ENCODE data around the gene RIPOR1. TPM values are rescaled to one million over a fixed set of nuclear protein-coding genes. Genes with fewer than 3 reads are reported as not detected.
"Not testable (repeated sequence)": the region's sequence is repeated elsewhere in the genome, so short reads cannot be mapped to it uniquely, and the experiment has no call there.

RIPOR1 gene
- total and polyA plus RNA-seq, 2 of the 4 experiments (the other 2 are of a cell fraction) = 9.5 to 41.3 TPM

- TF ChIP-seq CTCF (conservative IDR thresholded peaks at IDR 0.05; ENCODE audit: low read depth, low read length) = no peak
- no peak for TF ChIP-seq POLR2A (IDR thresholded peaks at IDR 0.05; ENCODE audit: low read depth, low read length)
- TF ChIP-seq CEBPB (IDR thresholded peaks at IDR 0.05; ENCODE audit: low read depth, low read length) = no peak
Measured at GRCh38 chr16:67533024-67533560, 4.5 kb downstream of the RIPOR1 start (continued).

GRCh38 chr16:67533987-67534386 lies 5.4 kb downstream of the RIPOR1 start:
- H3K36me3 ChIP-seq (ENCODE audit: control insufficient read depth, insufficient read depth, low read length); H3K56ac ChIP-seq (ENCODE audit: extremely low read depth, insufficient read depth, low read length); H2AK5ac ChIP-seq (ENCODE audit: low read depth, low read length); H3K9me3 ChIP-seq (ENCODE audit: control insufficient read depth, insufficient read depth, low read length); H4K91ac ChIP-seq (ENCODE audit: insufficient read depth, low read depth, low read length); H3K27me3 ChIP-seq (ENCODE audit: control insufficient read depth, insufficient read depth, low read length); DNase-seq; H2BK15ac ChIP-seq (ENCODE audit: low read depth, low read length); ATAC-seq (ENCODE audit: low read depth); H3K18ac ChIP-seq (ENCODE audit: low read depth, low read length); POLR2A ChIA-PET (ENCODE audit: unreplicated experiment); H3K4ac ChIP-seq (ENCODE audit: low read depth, low read length); H2BK5ac ChIP-seq (ENCODE audit: low read depth, low read length, poor library complexity, severe bottlenecking); H2BK20ac ChIP-seq (ENCODE audit: low read depth, low read length); H3K23ac ChIP-seq (ENCODE audit: low read depth, low read length); H3K14ac ChIP-seq (replicated peaks; ENCODE audit: low read depth, low read length); H4K5ac ChIP-seq (ENCODE audit: low read depth, low read length); H3K27ac ChIP-seq (ENCODE audit: insufficient read depth, low read length); H2AK9ac ChIP-seq (replicated peaks; ENCODE audit: low read depth, low read length, poor library complexity); H3K4me3 ChIP-seq (ENCODE audit: insufficient read depth, low read depth, low read length); H3K4me2 ChIP-seq (ENCODE audit: low read depth, low read length); H2AFZ ChIP-seq (replicated peaks; ENCODE audit: low read length, poor library complexity); H2BK120ac ChIP-seq (ENCODE audit: low read depth, low read length); H4K8ac ChIP-seq (ENCODE audit: low read depth in 2 of 2, low read length in 2 of 2); dilution Hi-C loops (cut with HindIII; ENCODE audit: low sequenced_read_pairs, unreplicated experiment); H3K9ac ChIP-seq (ENCODE audit: low read depth, low read length); intact Hi-C loops (cut with micrococcal nuclease); BruUV-seq (replicated peaks): not testable (repeated sequence)
- CTCF ChIA-PET = interaction anchor here (2.4 kb wide), 1 partner anchor 13 kb away, joined by 8 read pairs; no protein-coding TSS in a partner anchor
- Histone ChIP-seq H3K79me1 (ENCODE audit: low read depth in 1 of 2, low read length in 2 of 2) (peaks cover 37 to 87% of the 10 kb centered on the region in 2 experiments), H4K20me1 (ENCODE audit: insufficient read depth, low read length) (peaks cover 82% of the 10 kb centered on the region), H3K9me1 (ENCODE audit: insufficient read depth, low read length) (peaks cover 25% of the 10 kb centered on the region), H3K4me1 (ENCODE audit: control insufficient read depth, insufficient read depth, low read length) (peaks cover 21% of the 10 kb centered on the region)
- in situ Hi-C loops (cut with MboI; ENCODE audit: low sequenced_read_pairs) = loop anchor here (25.0 kb wide), 1 partner anchor 403 kb away; the partner anchor contains the start of genes CTRL, LCAT and PSMB10
- no CpG with 5 or more reads among the region's 6 CpGs for WGBS, 2 experiments (ENCODE audit: extremely low coverage in 2 of 2, insufficient read length in 1 of 2)

Measured in IMR-90 (cell line).